GM12878 (cell line): ENCODE results near the gene FIBIN. TPM values are rescaled to one million over a fixed set of nuclear protein-coding genes. Genes with fewer than 3 reads are reported as not detected.

Experiments
- ATAC-seq: fragments of 200-7000 bp; cut with Tn5 transposase; 3 replicates; pipeline ENCODE4 v1.9.1; 2020; ENCODE audit warnings: mild to moderate bottlenecking, moderate library complexity
- BruUV-seq: library from RNA; stranded (reverse); fragments of 400-500 nt; replicated peaks from 2 replicates; lab custom pipeline; 2021; lab: Mats Ljungman, UMichigan
- CTCF ChIA-PET: fragments of 300-600 bp; sonication (Branson Sonifier 250); formaldehyde crosslinking; extraction: SDS; loops from one replicate; lab custom pipeline; 2021; ENCODE audit warnings: inconsistent platforms; lab: Yijun Ruan, JAX
- POLR2A ChIA-PET: fragments of 350-600 bp; formaldehyde crosslinking; extraction: SDS; loops from one replicate; lab custom pipeline; 2021; ENCODE audit warnings: inconsistent platforms; lab: Charles Lee
- RAD21 ChIA-PET: fragments of 300-600 bp; sonication (Branson Sonifier 250); formaldehyde crosslinking; loops from one replicate; lab custom pipeline; 2023; ENCODE audit warnings: antibody characterized with exemption; ENCODE audit not compliant: unreplicated experiment; lab: Charles Lee
- SMC1A ChIA-PET: fragments of 300-600 bp; sonication (Branson Sonifier 250); formaldehyde crosslinking; loops from one replicate; lab custom pipeline; 2023; ENCODE audit not compliant: unreplicated experiment, uncharacterized antibody; lab: Charles Lee
- DNase-seq: peaks from one replicate; pipeline ENCODE4 v3.0.0-alpha.2; 2011; ENCODE audit warnings: low read depth, low spot score
- FAIRE-seq: peaks from 3 replicates; lab custom pipeline; 2011; peaks lifted over from hg19 to GRCh38; lab: Jason Lieb, UNC
- H2AFZ ChIP-seq: 2 replicates; pipeline ENCODE4 v1.6.0; 2011; ENCODE audit warnings: low read depth, low read length, control low read depth; ENCODE audit not compliant: control insufficient read depth
- H3K27ac ChIP-seq: 2 replicates; pipeline ENCODE4 v1.5.1; 2011; ENCODE audit warnings: control low read depth; ENCODE audit not compliant: control insufficient read depth, insufficient read depth
- H3K27me3 ChIP-seq, 2 experiments: replicated peaks in 1 of 2; 2 replicates each; pipeline versions ENCODE4 v1.6.0 to v1.6.1; 2011; ENCODE audit warnings: low read length in 1 of 2; ENCODE audit not compliant: control insufficient read depth in 2 of 2, insufficient read depth in 2 of 2
- H3K36me3 ChIP-seq, 2 experiments: 2 replicates each; pipeline ENCODE4 v1.5.1; 2011; ENCODE audit warnings: low read length in 1 of 2; ENCODE audit not compliant: control insufficient read depth in 2 of 2, insufficient read depth in 2 of 2
- H3K4me1 ChIP-seq: 2 replicates; pipeline ENCODE4 v1.6.1; 2011; ENCODE audit warnings: mild to moderate bottlenecking, low read length, moderate library complexity, mixed read lengths; ENCODE audit not compliant: control insufficient read depth, insufficient read depth
- H3K4me2 ChIP-seq: 2 replicates; pipeline ENCODE4 v1.6.0; 2011; ENCODE audit warnings: control low read depth; ENCODE audit not compliant: control insufficient read depth, insufficient read depth
- H3K4me3 ChIP-seq: fragments of 200-600 bp; sonication (generic); 2 replicates; pipeline ENCODE4 v1.5.1; 2016
- H3K79me2 ChIP-seq: 2 replicates; pipeline ENCODE4 v1.6.0; 2011; ENCODE audit warnings: low read length; ENCODE audit not compliant: control insufficient read depth, insufficient read depth
- H3K9ac ChIP-seq: 2 replicates; pipeline ENCODE4 v1.8.0; 2011; ENCODE audit warnings: low read length, control low read depth, mixed read lengths; ENCODE audit not compliant: control insufficient read depth, insufficient read depth
- H3K9me3 ChIP-seq: replicated peaks from 3 replicates; pipeline ENCODE4 v1.5.1; 2011; ENCODE audit warnings: mild to moderate bottlenecking, low read length; ENCODE audit not compliant: control insufficient read depth, insufficient read depth
- H4K20me1 ChIP-seq: 2 replicates; pipeline ENCODE4 v1.6.0; 2011; ENCODE audit not compliant: control insufficient read depth, insufficient read depth
- CTCF ChIP-seq, 3 experiments: IDR thresholded peaks in 2 of 3; conservative IDR thresholded peaks in 1 of 3; 2 replicates each; pipeline ENCODE4 v1.5.1; 2011; ENCODE audit warnings: low read depth in 3 of 3, low read length in 3 of 3, mild to moderate bottlenecking in 3 of 3, control low read depth in 2 of 3, moderate library complexity in 2 of 3, inconsistent platforms in 1 of 3, mixed read lengths in 1 of 3; ENCODE audit not compliant: control insufficient read depth in 2 of 3, insufficient read depth in 1 of 3; ENCODE audit errors: extremely low read depth in 1 of 3
- EED ChIP-seq: sonication (generic); IDR thresholded peaks from 2 replicates; pipeline ENCODE4 v1.6.1; 2016; ENCODE audit warnings: antibody characterized with exemption, low read depth
- ETV6 ChIP-seq, 2 experiments: fragments of 450-650 bp in 1 of 2; IDR thresholded peaks in 1 of 2; conservative IDR thresholded peaks in 1 of 2; 2 replicates each; pipeline ENCODE4 v1.6.1; 2014; ENCODE audit warnings: antibody characterized with exemption in 1 of 2, borderline replicate concordance in 1 of 2, low read depth in 1 of 2, mild to moderate bottlenecking in 1 of 2, moderate library complexity in 1 of 2
- HCFC1 ChIP-seq: fragments of 150-350 bp; IDR thresholded peaks from 2 replicates; pipeline ENCODE4 v1.6.1; 2014; ENCODE audit warnings: low read length
- IKZF2 ChIP-seq, 2 experiments: fragments of 450-650 bp; IDR thresholded peaks; 2 replicates each; pipeline ENCODE4 v1.6.1; 2017; ENCODE audit warnings: mild to moderate bottlenecking in 2 of 2, moderate library complexity in 2 of 2
- LARP7 ChIP-seq: fragments of 450-650 bp; IDR thresholded peaks from 2 replicates; pipeline ENCODE4 v1.6.1; 2017; ENCODE audit warnings: mild to moderate bottlenecking
- MAX ChIP-seq: IDR thresholded peaks from 2 replicates; pipeline ENCODE4 v1.6.1; 2012; ENCODE audit warnings: low read depth, low read length, improper control_type of control experiment
- MEF2A ChIP-seq: IDR thresholded peaks from 2 replicates; pipeline ENCODE4 v1.6.1; 2011; ENCODE audit warnings: low read depth, mild to moderate bottlenecking, low read length, moderate library complexity; ENCODE audit not compliant: insufficient read depth
- NFYA ChIP-seq: IDR thresholded peaks from 2 replicates; pipeline ENCODE4 v1.6.1; 2011; ENCODE audit warnings: low read depth, mild to moderate bottlenecking, low read length, improper control_type of control experiment, borderline replicate concordance
- POLR2AphosphoS5 ChIP-seq: IDR thresholded peaks from 2 replicates; pipeline ENCODE4 v1.6.1; 2011; ENCODE audit warnings: mild to moderate bottlenecking, low read length, inconsistent platforms
- RELA ChIP-seq: fragments of 450-650 bp; IDR thresholded peaks from 2 replicates; pipeline ENCODE4 v1.8.0; 2014; ENCODE audit warnings: borderline replicate concordance; ENCODE audit not compliant: partially characterized antibody
- SMARCA5 ChIP-seq: fragments of 450-650 bp; IDR thresholded peaks from 2 replicates; pipeline ENCODE4 v1.6.1; 2017; ENCODE audit warnings: mild to moderate bottlenecking
- TCF12 ChIP-seq: IDR thresholded peaks from 2 replicates; pipeline ENCODE4 v1.6.1; 2011; ENCODE audit warnings: low read depth, mild to moderate bottlenecking, low read length
- WGBS: methylation state at CpG from one replicate; pipeline ENCODE4 v1.1.6; 2016; ENCODE audit warnings: low lambda C conversion rate; ENCODE audit not compliant: insufficient replicate concordance, insufficient coverage; ENCODE audit errors: missing lambda C conversion rate; 5-methylcytosine and 5-hydroxymethylcytosine counted together
- in situ Hi-C: fragments of 300-500 bp; cut with MboI; formaldehyde crosslinking; loops from 9 replicates; pipeline ENCODE4 v1.14.3; 2018; ENCODE audit warnings: mixed read lengths
- intact Hi-C: fragments of 100-400 bp; cut with micrococcal nuclease; formaldehyde crosslinking; loops from one replicate; pipeline ENCODE4 v1.14.2; 2022; ENCODE audit not compliant: unreplicated experiment
- polyA plus RNA-seq, 11 experiments: library from polyadenylated mRNA; depleted of rRNA in 4 of 11; unstranded in 6 of 11; stranded (reverse) in 5 of 11; fragments of >200 nt; fragmentation: Nextera tagmentation in 4 of 11; fragmentation: Illumina TruSeq in 1 of 11; extraction: Ambion mirVana in 4 of 11; extraction: Trizol in 1 of 11; gene quantifications; 1 replicate in 1 of 11; 2 replicates in 10 of 11; pipeline versions ENCODE4 v1.2.1 to v1.2.3, GENCODE V29; 2011 to 2016; ENCODE audit warnings: inconsistent platforms in 2 of 11, missing spikeins in 2 of 11, low read depth in 1 of 11
- total RNA-seq, 4 experiments: library from RNA; depleted of rRNA in 3 of 4; stranded (reverse); fragments of >200 nt in 3 of 4; fragmentation: Illumina TruSeq in 1 of 4; extraction: Trizol in 1 of 4; gene quantifications; 2 replicates each; pipeline versions ENCODE4 v1.2.1 to v1.2.3, GENCODE V29; 2013 to 2021
- TF ChIP-seq, protein P1 (sequence below): fragments of 150-350 bp; IDR thresholded peaks from 2 replicates; pipeline ENCODE4 v1.6.1; 2014; ENCODE audit warnings: mild to moderate bottlenecking, low read depth, low read length
- TF ChIP-seq, protein P2 (sequence below): IDR thresholded peaks from 2 replicates; pipeline ENCODE4 v1.6.1; 2011; ENCODE audit warnings: borderline replicate concordance, low read depth, mild to moderate bottlenecking, moderate library complexity, low read length; ENCODE audit not compliant: insufficient read depth, poor library complexity, severe bottlenecking
- TF ChIP-seq, protein P3 (sequence below): fragments of 450-650 bp; IDR thresholded peaks from 2 replicates; pipeline ENCODE4 v1.6.1; 2016; ENCODE audit warnings: mild to moderate bottlenecking

The FIBIN gene
- total and polyA plus RNA-seq, 10 of the 15 experiments (the other 5 are each of a cell fraction or from before 2014, with no cell fraction given) = not detected

DNA sequence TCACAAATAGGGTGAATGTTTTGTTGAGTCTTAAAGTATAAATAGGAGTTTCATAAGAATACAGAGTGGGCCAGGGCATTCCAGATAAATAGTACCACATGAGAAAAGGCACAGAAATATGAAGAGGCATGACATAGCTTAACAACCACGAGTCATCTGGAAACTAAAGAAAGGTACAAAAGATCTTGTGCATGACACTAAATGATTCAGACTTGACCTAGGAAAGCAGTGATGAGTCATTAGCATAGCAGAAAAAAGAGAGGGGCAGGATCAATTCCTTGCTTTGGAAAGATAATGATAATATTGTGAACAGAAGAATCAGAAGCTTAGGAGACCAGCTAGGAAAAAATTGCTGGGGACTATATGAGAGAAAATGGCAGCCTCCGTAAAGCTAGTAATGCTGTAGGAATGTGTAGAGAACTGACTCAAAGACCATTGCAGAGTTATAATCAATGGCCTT, 47.6 kb upstream of the FIBIN start:
- Histone ChIP-seq H4K20me1 (no peaks in the 10 kb centered on the region), H3K4me2 (no peak overlapping the region), H3K27me3 (no peaks in the 10 kb centered on the region)
- TF ChIP-seq LARP7 = no peak
- TF ChIP-seq, protein P1, sequence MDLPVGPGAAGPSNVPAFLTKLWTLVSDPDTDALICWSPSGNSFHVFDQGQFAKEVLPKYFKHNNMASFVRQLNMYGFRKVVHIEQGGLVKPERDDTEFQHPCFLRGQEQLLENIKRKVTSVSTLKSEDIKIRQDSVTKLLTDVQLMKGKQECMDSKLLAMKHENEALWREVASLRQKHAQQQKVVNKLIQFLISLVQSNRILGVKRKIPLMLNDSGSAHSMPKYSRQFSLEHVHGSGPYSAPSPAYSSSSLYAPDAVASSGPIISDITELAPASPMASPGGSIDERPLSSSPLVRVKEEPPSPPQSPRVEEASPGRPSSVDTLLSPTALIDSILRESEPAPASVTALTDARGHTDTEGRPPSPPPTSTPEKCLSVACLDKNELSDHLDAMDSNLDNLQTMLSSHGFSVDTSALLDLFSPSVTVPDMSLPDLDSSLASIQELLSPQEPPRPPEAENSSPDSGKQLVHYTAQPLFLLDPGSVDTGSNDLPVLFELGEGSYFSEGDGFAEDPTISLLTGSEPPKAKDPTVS = no peak
- no peak for TF ChIP-seq HCFC1
- TF ChIP-seq ETV6 (conservative IDR thresholded peaks at IDR 0.05 in 1 of 2, IDR thresholded peaks at IDR 0.05 in 1 of 2; ENCODE audit: borderline replicate concordance in 1 of 2, low read depth in 1 of 2) = no peak
- no peak for TF ChIP-seq NFYA
- TF ChIP-seq, protein P2, sequence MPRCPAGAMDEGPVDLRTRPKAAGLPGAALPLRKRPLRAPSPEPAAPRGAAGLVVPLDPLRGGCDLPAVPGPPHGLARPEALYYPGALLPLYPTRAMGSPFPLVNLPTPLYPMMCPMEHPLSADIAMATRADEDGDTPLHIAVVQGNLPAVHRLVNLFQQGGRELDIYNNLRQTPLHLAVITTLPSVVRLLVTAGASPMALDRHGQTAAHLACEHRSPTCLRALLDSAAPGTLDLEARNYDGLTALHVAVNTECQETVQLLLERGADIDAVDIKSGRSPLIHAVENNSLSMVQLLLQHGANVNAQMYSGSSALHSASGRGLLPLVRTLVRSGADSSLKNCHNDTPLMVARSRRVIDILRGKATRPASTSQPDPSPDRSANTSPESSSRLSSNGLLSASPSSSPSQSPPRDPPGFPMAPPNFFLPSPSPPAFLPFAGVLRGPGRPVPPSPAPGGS = no peak
- TF ChIP-seq IKZF2 (IDR thresholded peaks at IDR 0.05) = no peak
- no peak for TF ChIP-seq POLR2AphosphoS5
- no peak for TF ChIP-seq TCF12
- TF ChIP-seq CTCF (IDR thresholded peaks at IDR 0.05 in 2 of 3, conservative IDR thresholded peaks at IDR 0.05 in 1 of 3; ENCODE audit: control insufficient read depth in 2 of 3, extremely low read depth in 1 of 3, insufficient read depth in 1 of 3, low read depth in 3 of 3, low read length in 3 of 3) = no peak
- no peak for TF ChIP-seq RELA
- TF ChIP-seq SMARCA5 = no peak
- TF ChIP-seq MAX = no peak
- TF ChIP-seq MEF2A = no peak
- no peak for TF ChIP-seq EED
- TF ChIP-seq, protein P3, sequence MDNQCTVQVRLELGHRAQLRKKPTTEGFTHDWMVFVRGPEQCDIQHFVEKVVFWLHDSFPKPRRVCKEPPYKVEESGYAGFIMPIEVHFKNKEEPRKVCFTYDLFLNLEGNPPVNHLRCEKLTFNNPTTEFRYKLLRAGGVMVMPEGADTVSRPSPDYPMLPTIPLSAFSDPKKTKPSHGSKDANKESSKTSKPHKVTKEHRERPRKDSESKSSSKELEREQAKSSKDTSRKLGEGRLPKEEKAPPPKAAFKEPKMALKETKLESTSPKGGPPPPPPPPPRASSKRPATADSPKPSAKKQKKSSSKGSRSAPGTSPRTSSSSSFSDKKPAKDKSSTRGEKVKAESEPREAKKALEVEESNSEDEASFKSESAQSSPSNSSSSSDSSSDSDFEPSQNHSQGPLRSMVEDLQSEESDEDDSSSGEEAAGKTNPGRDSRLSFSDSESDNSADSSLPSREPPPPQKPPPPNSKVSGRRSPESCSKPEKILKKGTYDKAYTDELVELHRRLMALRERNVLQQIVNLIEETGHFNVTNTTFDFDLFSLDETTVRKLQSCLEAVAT = no peak
- TF ChIP-seq, all 136 proteins: peak for 0
- ChIA-PET RAD21 (no interaction called here), SMC1A (interaction anchor here (0.8 kb wide), 1 partner anchor 10 kb away, joined by 4 read pairs; no protein-coding TSS in a partner anchor), CTCF (no interaction called here), POLR2A (no interaction called here)
- Histone ChIP-seq H3K4me1 (no peaks in the 10 kb centered on the region), H3K36me3 (no peaks in the 10 kb centered on the region), H3K9ac (no peak overlapping the region), H3K79me2 (no peaks in the 10 kb centered on the region), H2AFZ (no peak overlapping the region), H3K27ac (no peak overlapping the region), H3K9me3 (no peaks in the 10 kb centered on the region), H3K4me3 (no peak overlapping the region)
- BruUV-seq = no TSS peak
- FAIRE-seq (no peak), DNase-seq (no peak), ATAC-seq (no peak)
- 38% methylated on average over 2 of the region's 2 CpGs for WGBS
- in situ Hi-C loops = no loop called here
- intact Hi-C loops = no loop called here
